GM23338 (cell line): Measurements from ENCODE around the gene RPS8.

Experiments used
- CTCF ChIP-seq, 2 experiments: fragments of 200-600 bp in 1 of 2; sonication (generic) in 1 of 2; conservative IDR thresholded peaks; 2 replicates each; pipeline versions ENCODE4 v1.5.1 to v1.6.1; 2016 to 2017; ENCODE audit warnings: antibody characterized with exemption in 2 of 2, low read depth in 2 of 2, mild to moderate bottlenecking in 2 of 2, moderate library complexity in 1 of 2
- EZH2 ChIP-seq: fragments of 200-600 bp; sonication (generic); IDR thresholded peaks from one replicate; pipeline ENCODE4 v1.8.0; 2017; ENCODE audit warnings: antibody characterized with exemption, mild to moderate bottlenecking, low read depth; ENCODE audit not compliant: unreplicated experiment
- EZH2phosphoT487 ChIP-seq: fragments of 200-600 bp; sonication (generic); IDR thresholded peaks from one replicate; pipeline ENCODE4 v1.8.1; 2018; ENCODE audit warnings: antibody characterized with exemption; ENCODE audit not compliant: unreplicated experiment
- NANOG ChIP-seq: IDR thresholded peaks from 2 replicates; pipeline ENCODE4 v1.6.1; 2016; ENCODE audit warnings: antibody characterized with exemption, borderline replicate concordance
- POLR2AphosphoS5 ChIP-seq: IDR thresholded peaks from 2 replicates; pipeline ENCODE4 v1.6.1; 2016; ENCODE audit warnings: antibody characterized with exemption, low read depth
- REST ChIP-seq: IDR thresholded peaks from one replicate; pipeline ENCODE4 v1.6.1; 2018; ENCODE audit warnings: antibody characterized with exemption; ENCODE audit not compliant: unreplicated experiment

GRCh38 chr1:44787506-44787905, 12.2 kb downstream of the RPS8 start:
- TF ChIP-seq CTCF (conservative IDR thresholded peaks at IDR 0.05; ENCODE audit: low read depth in 2 of 2): no peak
- no peak for TF ChIP-seq EZH2
- TF ChIP-seq EZH2phosphoT487: no peak
- TF ChIP-seq POLR2AphosphoS5: no peak
- no peak for TF ChIP-seq REST
- TF ChIP-seq NANOG: no peak
